Gastroesophageal sphincter (tissue), 3 donors: ENCODE data around the gene LIN7C.

Experiments used
- CTCF ChIP-seq, 4 experiments: fragments of 200-600 bp in 2 of 4; fragments of 450-650 bp in 2 of 4; sonication (generic) in 1 of 4; IDR thresholded peaks; one replicate each; pipeline ENCODE4 v1.5.1; 2017 to 2019; ENCODE audit warnings: antibody characterized with exemption in 4 of 4, mild to moderate bottlenecking in 2 of 4, moderate library complexity in 2 of 4
- POLR2A ChIP-seq, 2 donors: fragments of 450-650 bp; IDR thresholded peaks; one replicate each; pipeline ENCODE4 v1.6.1; 2017; ENCODE audit warnings: antibody characterized with exemption in 2 of 2, mild to moderate bottlenecking in 2 of 2, moderate library complexity in 1 of 2

- TF ChIP-seq POLR2A (IDR thresholded peaks at IDR 0.05) (no peak), CTCF (IDR thresholded peaks at IDR 0.05) (no peak)
Measured at GRCh38 chr11:27552341-27552740, 45.8 kb upstream of the LIN7C start.
